ENCODE measurements around the gene LRRFIP2.

- TF ChIP-seq, protein P1, sequence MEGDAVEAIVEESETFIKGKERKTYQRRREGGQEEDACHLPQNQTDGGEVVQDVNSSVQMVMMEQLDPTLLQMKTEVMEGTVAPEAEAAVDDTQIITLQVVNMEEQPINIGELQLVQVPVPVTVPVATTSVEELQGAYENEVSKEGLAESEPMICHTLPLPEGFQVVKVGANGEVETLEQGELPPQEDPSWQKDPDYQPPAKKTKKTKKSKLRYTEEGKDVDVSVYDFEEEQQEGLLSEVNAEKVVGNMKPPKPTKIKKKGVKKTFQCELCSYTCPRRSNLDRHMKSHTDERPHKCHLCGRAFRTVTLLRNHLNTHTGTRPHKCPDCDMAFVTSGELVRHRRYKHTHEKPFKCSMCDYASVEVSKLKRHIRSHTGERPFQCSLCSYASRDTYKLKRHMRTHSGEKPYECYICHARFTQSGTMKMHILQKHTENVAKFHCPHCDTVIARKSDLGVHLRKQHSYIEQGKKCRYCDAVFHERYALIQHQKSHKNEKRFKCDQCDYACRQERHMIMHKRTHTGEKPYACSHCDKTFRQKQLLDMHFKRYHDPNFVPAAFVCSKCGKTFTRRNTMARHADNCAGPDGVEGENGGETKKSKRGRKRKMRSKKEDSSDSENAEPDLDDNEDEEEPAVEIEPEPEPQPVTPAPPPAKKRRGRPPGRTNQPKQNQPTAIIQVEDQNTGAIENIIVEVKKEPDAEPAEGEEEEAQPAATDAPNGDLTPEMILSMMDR (IDR thresholded peaks at IDR 0.05), result no peak
- TF ChIP-seq POLR2AphosphoS5 (IDR thresholded peaks at IDR 0.05), result no peak
Observed at GRCh38 chr3:37124435-37124834, 49.9 kb downstream of the LRRFIP2 start.
